GM18858 (cell line): Measurements from ENCODE around the gene PPP1R1C.

ENCODE experiments used
- ATAC-seq: cut with Tn5 transposase; IDR thresholded peaks from one replicate; pipeline ENCODE4 v1.9.1; 2021; ENCODE audit not compliant: unreplicated experiment

The PPP1R1C gene

GRCh38 chr2:182062329-182062972 lies 76.8 kb downstream of the PPP1R1C start:
- no peak for ATAC-seq

DNA sequence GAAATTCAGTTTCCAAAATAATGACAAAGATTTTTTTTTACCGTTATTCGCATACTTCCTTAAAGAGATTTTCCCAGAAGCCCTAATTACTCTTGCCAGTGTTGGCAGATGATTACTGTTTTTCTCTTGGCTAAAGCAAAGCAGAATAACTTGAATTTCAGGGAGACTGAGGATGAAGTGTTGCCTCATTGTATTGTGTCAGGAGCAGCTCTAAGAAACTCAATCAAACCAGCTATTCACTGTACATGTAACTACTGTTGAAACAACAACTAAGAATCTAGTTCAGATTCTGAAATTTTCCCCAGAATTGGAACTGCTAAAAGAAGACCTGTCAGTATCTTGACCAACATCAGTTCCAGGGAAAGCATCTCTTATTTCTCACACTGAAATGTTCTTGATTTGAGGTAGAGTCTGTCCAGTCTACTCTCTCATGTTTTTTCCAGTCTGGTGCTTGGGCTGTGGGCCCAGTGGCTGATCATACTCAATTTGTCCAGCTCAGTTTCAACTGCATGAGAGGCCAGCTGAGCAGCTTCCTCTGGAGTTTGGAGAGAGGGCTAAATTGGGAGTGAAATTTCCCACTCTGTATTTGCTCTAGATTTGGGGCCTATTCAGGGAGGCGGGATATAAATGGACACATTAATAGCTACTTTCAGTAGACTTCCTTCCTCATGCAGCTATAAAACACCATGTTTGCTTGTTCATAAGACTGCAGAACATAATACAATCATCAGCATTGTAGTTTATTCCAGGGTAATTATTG lies 78.5 kb downstream of the PPP1R1C start:
- no peak for ATAC-seq

- ATAC-seq: no peak
Measured at GRCh38 chr2:182066400-182067087, 80.9 kb downstream of the PPP1R1C start.

- ATAC-seq: no peak
Measured at GRCh38 chr2:182067393-182067792, 81.7 kb downstream of the PPP1R1C start.

DNA sequence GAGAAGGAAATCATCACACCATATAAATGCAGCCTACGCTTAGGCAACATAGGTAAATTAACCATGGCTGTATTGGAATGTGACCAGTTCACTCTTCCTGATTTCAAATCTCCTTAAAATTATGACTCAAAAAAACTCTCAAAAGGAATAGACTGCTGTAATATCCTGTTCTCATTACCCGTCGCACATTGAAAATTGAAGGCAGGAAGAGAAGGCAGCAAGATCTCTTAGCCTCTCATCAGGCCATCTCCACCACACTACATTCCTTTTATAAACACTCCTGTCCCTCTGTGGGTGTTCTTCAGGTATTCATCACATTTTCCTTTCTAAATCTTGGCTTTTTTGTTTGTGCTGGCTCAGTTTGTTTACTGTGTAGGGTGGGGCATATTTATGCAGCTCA lies 83.2 kb downstream of the PPP1R1C start:
- no peak for ATAC-seq

- ATAC-seq: no peak
Measured at GRCh38 chr2:182069416-182069815, 83.8 kb downstream of the PPP1R1C start.

DNA sequence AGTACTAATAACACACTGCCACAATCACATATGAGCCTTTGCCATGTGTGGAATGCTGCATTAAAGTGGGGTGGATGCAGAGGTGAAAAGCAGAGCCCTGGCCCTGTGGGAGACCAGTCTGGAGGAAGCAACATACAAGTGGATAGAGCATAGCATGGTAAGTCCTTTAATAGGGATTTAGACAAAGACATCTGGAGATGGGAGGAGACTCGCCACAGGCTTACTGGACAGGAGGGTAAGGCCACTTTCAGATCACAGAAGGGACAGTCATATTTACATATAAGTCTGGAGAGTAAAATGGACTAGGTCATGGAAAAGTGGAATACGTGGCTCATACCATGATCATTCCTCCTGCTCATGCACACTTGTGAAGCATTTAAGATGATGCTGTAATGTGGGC lies 84.3 kb downstream of the PPP1R1C start:
- ATAC-seq: no peak

DNA sequence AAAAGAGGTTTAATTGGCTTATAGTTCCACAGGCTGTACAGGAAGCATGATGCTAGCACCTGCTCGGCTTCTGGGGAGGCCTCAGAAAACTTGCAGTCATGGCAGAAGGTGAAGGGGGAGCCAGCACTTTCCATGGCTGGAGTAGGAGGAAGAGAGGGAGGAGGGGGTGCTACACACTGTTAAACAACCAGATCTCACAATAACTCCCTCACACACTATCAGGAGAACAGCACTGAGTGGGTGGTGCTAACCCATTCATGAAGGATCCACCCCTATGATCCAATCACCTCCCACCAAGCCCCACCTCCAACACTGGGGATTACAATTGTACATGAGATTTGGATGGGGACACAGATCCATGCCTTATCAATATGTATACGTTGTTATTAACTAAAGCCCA lies 85.1 kb downstream of the PPP1R1C start:
- no peak for ATAC-seq

DNA sequence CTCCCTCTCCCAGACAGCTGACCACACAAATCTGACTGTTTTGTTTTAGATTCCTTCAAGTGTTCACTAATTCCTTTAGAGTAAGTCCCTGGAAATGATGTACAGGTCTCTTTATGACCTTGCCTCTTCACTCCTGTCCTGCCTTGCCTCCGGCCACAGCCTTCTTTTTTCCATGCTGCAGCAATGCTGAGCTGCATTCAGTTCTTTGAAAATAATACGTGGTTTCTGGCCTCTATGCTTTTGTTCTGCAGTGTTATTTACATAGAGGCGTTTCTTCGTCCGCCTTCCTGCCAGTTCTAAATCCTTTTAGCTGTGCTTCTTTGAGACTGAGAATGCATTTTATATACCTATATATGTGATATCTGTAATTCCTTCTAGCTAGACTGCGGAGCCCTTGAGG lies 87.2 kb downstream of the PPP1R1C start:
- ATAC-seq: no peak

DNA sequence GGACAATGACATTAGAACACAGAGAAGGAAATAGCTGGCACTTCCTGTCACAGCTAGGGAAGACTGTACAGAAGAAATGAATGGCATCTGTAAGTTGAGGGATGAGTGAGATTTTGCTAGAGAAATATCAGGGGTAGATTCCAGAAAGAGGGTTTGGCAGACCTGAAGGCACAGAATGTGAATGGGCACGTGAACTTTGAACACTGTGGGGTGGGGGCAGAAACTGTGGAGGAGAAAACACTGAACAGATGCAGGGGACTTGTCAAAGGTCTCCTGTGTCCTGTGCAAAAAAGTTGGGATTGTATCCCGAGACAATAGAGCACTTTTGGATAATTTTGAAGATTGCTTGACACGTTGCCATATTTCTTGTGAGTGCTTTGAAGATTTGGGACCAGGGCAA lies 88.0 kb downstream of the PPP1R1C start:
- ATAC-seq: no peak

GRCh38 chr2:182077023-182077422 lies 91.4 kb downstream of the PPP1R1C start:
- no peak for ATAC-seq

DNA sequence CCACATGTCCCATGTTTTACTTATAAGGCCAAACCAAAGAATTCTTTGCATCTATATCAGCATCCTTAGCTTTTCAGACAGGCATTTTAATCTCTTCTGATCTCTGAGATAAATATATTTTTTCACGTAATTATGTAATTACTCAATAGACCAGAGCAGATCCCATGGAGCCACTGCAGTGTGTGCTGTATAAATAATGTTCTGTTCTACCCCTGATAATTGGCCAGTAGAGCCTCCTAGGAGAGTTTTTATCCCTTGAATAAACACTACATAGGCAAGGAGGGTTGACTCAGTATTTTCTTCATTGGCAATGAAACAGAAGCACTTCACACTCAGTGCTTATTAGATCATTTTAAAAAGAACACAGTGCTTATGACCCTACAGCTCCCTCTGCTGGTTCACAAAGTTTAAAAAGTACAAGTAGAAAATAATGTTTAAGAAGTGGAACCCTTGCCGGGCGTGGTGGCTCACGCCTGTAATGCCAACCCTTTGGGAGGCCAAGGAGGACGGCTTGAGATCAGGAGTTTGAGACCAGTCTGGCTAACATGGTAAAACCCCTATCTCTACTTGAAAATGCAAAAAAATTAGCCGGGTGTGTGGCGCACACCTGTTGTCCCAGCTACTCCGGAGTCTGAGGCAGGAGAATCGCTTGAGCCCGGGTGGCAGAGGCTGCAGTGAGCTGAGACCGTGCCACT lies 91.9 kb downstream of the PPP1R1C start:
- ATAC-seq: peak; percentile 52

DNA sequence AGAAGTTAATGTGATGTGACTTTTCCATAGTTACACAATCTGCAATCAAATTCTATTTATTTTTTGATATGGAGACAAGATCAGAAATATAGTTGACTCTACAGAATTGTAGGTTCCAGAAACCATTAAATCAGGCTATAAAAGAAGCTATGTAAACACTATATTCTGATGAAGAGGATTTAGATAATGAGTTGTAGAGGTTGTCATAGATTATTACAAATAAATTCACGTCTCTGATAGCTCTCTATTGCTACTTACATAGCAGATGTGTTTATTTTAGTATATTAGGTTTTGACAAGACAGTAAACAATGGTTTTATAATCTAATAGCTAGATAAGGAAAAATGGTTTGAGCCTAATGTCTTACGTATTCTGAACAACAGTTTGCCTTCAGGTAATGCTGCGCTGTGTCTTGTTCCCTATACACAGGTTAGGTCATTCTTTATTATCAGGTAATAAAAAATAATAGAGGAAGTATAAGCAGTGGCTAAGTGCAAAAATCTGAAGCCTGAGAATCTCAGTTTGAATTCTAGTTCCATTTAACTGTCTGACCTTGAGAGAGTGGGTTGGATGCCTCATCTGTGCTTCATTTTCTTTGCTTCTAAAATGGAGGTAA lies 93.4 kb downstream of the PPP1R1C start:
- no peak for ATAC-seq

GRCh38 chr2:182080493-182080892 lies 94.8 kb downstream of the PPP1R1C start:
- ATAC-seq: no peak

GRCh38 chr2:182081602-182082260 lies 96.1 kb downstream of the PPP1R1C start:
- no peak for ATAC-seq

DNA sequence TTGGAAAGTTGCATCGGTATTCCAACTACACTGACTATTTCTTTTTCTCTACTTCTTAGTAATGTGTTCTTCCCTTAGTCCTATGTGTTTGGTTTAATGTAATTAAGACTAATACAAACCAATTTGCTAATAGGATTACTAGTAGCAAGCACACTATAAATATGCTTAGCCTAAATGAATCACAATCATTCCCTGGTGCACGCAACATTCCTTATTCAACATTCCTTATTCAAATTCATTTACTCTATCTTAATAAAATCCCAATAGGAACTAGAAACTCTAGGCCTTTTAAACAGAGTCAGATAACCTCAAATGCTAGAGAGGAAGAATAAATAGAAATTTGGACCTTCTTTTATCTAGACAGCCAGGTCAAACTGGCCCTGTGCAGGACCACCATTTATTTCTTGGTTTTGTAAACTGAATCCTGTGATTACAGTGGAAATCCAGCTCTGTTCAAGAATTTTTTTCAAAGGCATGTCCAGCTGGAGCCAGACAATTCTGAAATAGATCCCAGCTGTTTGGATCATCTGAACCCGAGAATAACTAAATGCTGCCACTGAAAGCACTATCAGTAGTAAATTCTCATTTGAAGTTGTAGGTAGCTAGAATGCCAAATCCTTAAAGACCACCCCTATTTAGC lies 103.1 kb downstream of the PPP1R1C start:
- no peak for ATAC-seq

- ATAC-seq: no peak
Measured at GRCh38 chr2:182090486-182090885, 104.8 kb downstream of the PPP1R1C start.

GRCh38 chr2:182097571-182098164 lies 112.0 kb downstream of the PPP1R1C start:
- ATAC-seq: no peak

DNA sequence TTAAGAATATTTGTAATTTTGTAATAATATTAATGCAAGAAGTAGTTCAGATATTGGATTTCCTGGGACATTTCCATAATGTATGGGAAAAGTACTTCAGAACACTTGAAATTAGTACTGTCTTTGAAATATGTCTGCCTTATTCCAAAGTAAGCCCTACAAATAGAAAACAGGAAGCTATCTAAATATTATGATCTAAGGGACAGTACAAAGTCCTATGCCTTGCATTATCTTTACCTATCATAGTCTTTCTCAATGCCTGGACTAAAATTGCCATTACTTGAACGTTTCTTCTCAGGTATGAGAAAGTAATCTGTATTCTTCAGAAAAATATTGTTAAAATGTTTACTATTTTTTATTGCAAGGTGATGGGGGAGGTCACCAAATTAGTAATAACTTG lies 113.0 kb downstream of the PPP1R1C start:
- no peak for ATAC-seq

- no peak for ATAC-seq
Measured at GRCh38 chr2:182101263-182101662, 115.6 kb downstream of the PPP1R1C start.
